ENCODE results near the gene NPPB.

DNA sequence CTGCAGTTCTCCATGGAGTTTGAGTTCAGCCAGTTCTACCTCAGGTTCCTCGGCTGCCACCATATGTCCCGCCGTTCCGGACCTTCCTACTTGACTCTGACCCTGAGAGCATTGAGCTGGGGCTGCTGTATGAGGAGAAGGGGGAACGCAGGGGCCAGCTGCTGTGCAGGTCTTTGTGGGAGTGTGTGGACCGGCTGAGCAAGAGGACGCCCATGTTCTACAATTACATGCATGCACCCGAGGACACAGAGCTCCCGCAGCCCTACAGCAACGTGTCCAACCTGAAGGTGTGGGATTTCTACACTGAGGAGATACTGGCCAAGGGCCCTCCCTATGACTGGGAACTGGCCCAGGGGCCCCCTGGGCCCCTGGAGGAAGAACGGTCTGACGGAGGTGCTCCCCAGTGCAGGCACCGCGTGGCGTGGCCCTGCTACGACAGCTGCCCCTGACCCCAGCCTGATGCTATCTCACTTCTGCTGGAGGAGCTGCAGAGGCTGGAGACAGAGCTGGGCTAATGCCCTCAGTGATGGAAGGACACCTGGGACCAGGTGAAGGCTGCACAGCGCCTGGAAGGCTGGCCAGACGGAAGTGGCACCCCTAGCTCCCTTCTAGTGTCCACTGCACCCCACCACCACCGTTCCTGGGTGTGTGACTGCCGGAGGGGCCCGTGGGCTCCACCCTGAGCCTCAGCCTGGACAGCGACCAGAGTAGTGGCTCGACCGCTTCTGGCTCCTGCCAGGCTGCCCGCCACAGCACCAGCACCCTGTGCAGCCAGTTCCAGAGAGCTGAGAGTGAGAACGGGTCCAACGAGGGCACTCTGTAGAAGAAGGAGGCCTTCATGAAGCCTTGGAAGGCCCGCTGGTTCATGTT is 20.8 kb upstream of the NPPB start:
- TF ChIP-seq EZH2phosphoT487 (IDR thresholded peaks at IDR 0.05; ENCODE audit: borderline replicate concordance, low read length): no peak
- TF ChIP-seq, protein P1, sequence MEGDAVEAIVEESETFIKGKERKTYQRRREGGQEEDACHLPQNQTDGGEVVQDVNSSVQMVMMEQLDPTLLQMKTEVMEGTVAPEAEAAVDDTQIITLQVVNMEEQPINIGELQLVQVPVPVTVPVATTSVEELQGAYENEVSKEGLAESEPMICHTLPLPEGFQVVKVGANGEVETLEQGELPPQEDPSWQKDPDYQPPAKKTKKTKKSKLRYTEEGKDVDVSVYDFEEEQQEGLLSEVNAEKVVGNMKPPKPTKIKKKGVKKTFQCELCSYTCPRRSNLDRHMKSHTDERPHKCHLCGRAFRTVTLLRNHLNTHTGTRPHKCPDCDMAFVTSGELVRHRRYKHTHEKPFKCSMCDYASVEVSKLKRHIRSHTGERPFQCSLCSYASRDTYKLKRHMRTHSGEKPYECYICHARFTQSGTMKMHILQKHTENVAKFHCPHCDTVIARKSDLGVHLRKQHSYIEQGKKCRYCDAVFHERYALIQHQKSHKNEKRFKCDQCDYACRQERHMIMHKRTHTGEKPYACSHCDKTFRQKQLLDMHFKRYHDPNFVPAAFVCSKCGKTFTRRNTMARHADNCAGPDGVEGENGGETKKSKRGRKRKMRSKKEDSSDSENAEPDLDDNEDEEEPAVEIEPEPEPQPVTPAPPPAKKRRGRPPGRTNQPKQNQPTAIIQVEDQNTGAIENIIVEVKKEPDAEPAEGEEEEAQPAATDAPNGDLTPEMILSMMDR (IDR thresholded peaks at IDR 0.05; ENCODE audit: low read depth, low read length, poor library complexity, severe bottlenecking): no peak
